ENCODE measurements around the gene UHRF1. TPM values are rescaled to one million over a fixed set of nuclear protein-coding genes. Genes with fewer than 3 reads are reported as not detected.
A peak's percentile ranks its signal among the peaks of the same experiment; 100 is the strongest.

The UHRF1 gene
- total and polyA plus RNA-seq, 2 of the 4 experiments (the other 2 are of a cell fraction), result 47.4 to 57.4 TPM

DNA sequence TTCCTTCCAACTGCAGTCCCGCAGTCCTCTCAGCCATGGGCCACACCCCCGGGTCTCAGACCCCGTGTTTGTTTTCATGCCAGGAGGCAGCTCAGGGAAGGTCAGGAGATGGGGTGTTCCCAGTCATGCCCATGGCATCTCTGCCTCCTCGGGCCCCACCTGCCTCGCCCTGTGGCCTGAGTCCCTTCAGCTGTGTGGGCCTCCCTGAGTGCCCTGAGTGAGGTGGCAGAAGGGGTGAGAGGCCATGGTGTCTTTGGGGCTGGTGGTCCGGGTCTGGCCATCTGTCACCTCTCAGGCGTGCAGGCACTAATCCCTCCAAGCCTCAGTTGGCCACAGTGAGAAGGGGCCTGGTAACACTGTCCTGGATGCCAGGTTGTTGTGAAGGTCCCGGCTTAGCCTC, 48.7 kb downstream of the UHRF1 start:
- Histone ChIP-seq H3K9ac (ENCODE audit: low read depth, low read length) (no peak overlapping the region), H4K20me1 (ENCODE audit: insufficient read depth, low read length) (peaks cover 6% of the 10 kb centered on the region), H3K27ac (ENCODE audit: insufficient read depth, low read length) (no peak overlapping the region), H2BK15ac (ENCODE audit: low read depth, low read length) (no peak overlapping the region), H2BK20ac (ENCODE audit: low read depth, low read length) (no peak overlapping the region), H3K4me1 (ENCODE audit: control insufficient read depth, insufficient read depth, low read length) (no peaks in the 10 kb centered on the region), H2AK5ac (ENCODE audit: low read depth, low read length) (no peak overlapping the region), H3K4me3 (ENCODE audit: insufficient read depth, low read depth, low read length) (no peak overlapping the region), H3K4me2 (ENCODE audit: low read depth, low read length) (no peak overlapping the region), H4K8ac (ENCODE audit: low read depth in 2 of 2, low read length in 2 of 2) (no peak overlapping the region), H3K36me3 (ENCODE audit: control insufficient read depth, insufficient read depth, low read length) (peaks cover 32% of the 10 kb centered on the region), H3K4ac (ENCODE audit: low read depth, low read length) (no peak overlapping the region), H4K91ac (ENCODE audit: insufficient read depth, low read depth, low read length) (no peak overlapping the region), H3K56ac (ENCODE audit: extremely low read depth, insufficient read depth, low read length) (no peak overlapping the region), H3K79me1 (ENCODE audit: low read depth in 1 of 2, low read length in 2 of 2) (peaks cover 5 to 45% of the 10 kb centered on the region in 2 experiments), H4K5ac (ENCODE audit: low read depth, low read length) (no peak overlapping the region), H2BK120ac (ENCODE audit: low read depth, low read length) (no peak overlapping the region), H2AFZ (replicated peaks; ENCODE audit: low read length, poor library complexity) (no peak overlapping the region), H3K23ac (ENCODE audit: low read depth, low read length) (no peak overlapping the region), H2AK9ac (replicated peaks; ENCODE audit: low read depth, low read length, poor library complexity) (peak overlapping the region; percentile 37), H3K27me3 (ENCODE audit: control insufficient read depth, insufficient read depth, low read length) (no peaks in the 10 kb centered on the region), H2BK5ac (ENCODE audit: low read depth, low read length, poor library complexity, severe bottlenecking) (no peak overlapping the region), H3K9me3 (ENCODE audit: control insufficient read depth, insufficient read depth, low read length) (no peaks in the 10 kb centered on the region), H3K14ac (replicated peaks; ENCODE audit: low read depth, low read length) (no peak overlapping the region), H3K18ac (ENCODE audit: low read depth, low read length) (no peak overlapping the region), H3K9me1 (ENCODE audit: insufficient read depth, low read length) (0 out of 2 replicates have a peak, but pooled peaks cover 4% of the 10 kb centered on the region)
- in situ Hi-C loops (cut with MboI; ENCODE audit: low sequenced_read_pairs) (no loop called here), dilution Hi-C loops (cut with HindIII; ENCODE audit: low sequenced_read_pairs, unreplicated experiment) (no loop called here), intact Hi-C loops (cut with micrococcal nuclease) (no loop called here)
- POLR2A ChIA-PET (ENCODE audit: unreplicated experiment), result no interaction called here
- DNase-seq (no peak), ATAC-seq (ENCODE audit: low read depth) (no peak)
- no CpG with 5 or more reads among the region's 8 CpGs for WGBS, 2 experiments (ENCODE audit: extremely low coverage in 2 of 2, insufficient read length in 1 of 2)
- CTCF ChIA-PET, result no interaction called here
- no peak for TF ChIP-seq BHLHE40 (IDR thresholded peaks at IDR 0.05; ENCODE audit: low read depth, low read length)
- no peak for TF ChIP-seq CEBPB (IDR thresholded peaks at IDR 0.05; ENCODE audit: low read depth, low read length)
- no TSS peak for BruUV-seq (replicated peaks)
